Adrenal gland (tissue), 12 donors: ENCODE data around the gene ULBP1. TPM values are rescaled to one million over a fixed set of nuclear protein-coding genes. Genes with fewer than 3 reads are reported as not detected.
"Not testable (repeated sequence)": the region's sequence is repeated elsewhere in the genome, so short reads cannot be mapped to it uniquely, and the experiment has no call there.

Source experiments
- DNase-seq, 7 donors: peaks; one replicate each; pipeline ENCODE4 v3.0.0-alpha.2; 2019 to 2020
- H3K27ac ChIP-seq, 5 donors: fragments of 200-600 bp; sonication (generic) in 4 of 5; 1 replicate in 3 of 5; 2 replicates in 2 of 5; pipeline versions ENCODE4 v1.5.1 to v1.8.0; 2016 to 2020; ENCODE audit warnings: mild to moderate bottlenecking in 1 of 5
- H3K27me3 ChIP-seq: fragments of 200-600 bp; 2 replicates; pipeline ENCODE4 v1.8.0; 2021
- H3K36me3 ChIP-seq, 2 donors: fragments of 200-600 bp; replicated peaks in 1 of 2; 1 replicate in 1 of 2; 2 replicates in 1 of 2; pipeline versions ENCODE4 v1.5.1 to v1.8.0; 2018 to 2022
- H3K4me1 ChIP-seq, 2 donors: fragments of 200-600 bp; replicated peaks in 1 of 2; 1 replicate in 1 of 2; 2 replicates in 1 of 2; pipeline versions ENCODE4 v1.5.1 to v1.8.0; 2018 to 2021
- H3K4me3 ChIP-seq, 4 donors: fragments of 200-600 bp; sonication (generic) in 3 of 4; one replicate each; pipeline ENCODE4 v1.5.1; 2016 to 2018
- H3K9me3 ChIP-seq, 3 donors: fragments of 200-600 bp; sonication (generic) in 1 of 3; replicated peaks in 1 of 3; 1 replicate in 2 of 3; 2 replicates in 1 of 3; pipeline versions ENCODE4 v1.5.1 to v1.8.0; 2016 to 2021
- CTCF ChIP-seq, 6 experiments: fragments of 450-650 bp in 4 of 6; fragments of 200-600 bp in 2 of 6; sonication (generic) in 1 of 6; IDR thresholded peaks; 1 replicate in 5 of 6; 2 replicates in 1 of 6; pipeline versions ENCODE4 v1.5.1 to v1.8.0; 2016 to 2021; ENCODE audit warnings: antibody characterized with exemption in 6 of 6, mild to moderate bottlenecking in 2 of 6, moderate library complexity in 1 of 6
- POLR2A ChIP-seq, 2 donors: fragments of 450-650 bp; IDR thresholded peaks; one replicate each; pipeline ENCODE4 v1.6.1; 2017; ENCODE audit warnings: antibody characterized with exemption in 2 of 2, mild to moderate bottlenecking in 2 of 2, moderate library complexity in 1 of 2
- WGBS, 4 donors: extraction: QIAGEN DNeasy Blood & Tissue Kit in 2 of 4; methylation state at CpG; one replicate each; pipeline versions ENCODE4 v1.1.5 to v1.1.7; 2013 to 2017; 5-methylcytosine and 5-hydroxymethylcytosine counted together
- intact Hi-C, 2 donors: fragments of 100-400 bp; cut with DNase I; formaldehyde crosslinking; loops; one replicate each; pipeline versions ENCODE4 v1.14.1 to v1.15.0; 2022 to 2023
- polyA plus RNA-seq, 3 donors: library from polyadenylated mRNA; stranded (reverse); fragments of 200-250 nt in 2 of 3; fragments of 350-450 nt in 1 of 3; fragmentation: Illumina TruSeq in 1 of 3; extraction: RNeasy Lipid Tissue Mini Kit (QIAGEN cat#74804) in 1 of 3; gene quantifications; one replicate each; pipeline ENCODE4 v1.2.3, GENCODE V29; 2013 to 2014
- total RNA-seq, 9 donors: library from RNA; depleted of rRNA in 4 of 9; stranded (reverse); fragments of >200 nt in 4 of 9; fragments of 120-200 nt in 1 of 9; fragmentation: NEBNext Ultra II Directional in 1 of 9; extraction: Animal tissue kit (Norgen Biotek cat#: 25700) in 1 of 9; gene quantifications; one replicate each; pipeline versions ENCODE4 v1.1.0 to v1.2.4, GENCODE V29; 2013 to 2023
- donor health status: healthy with polysubstance abuse.
- donor health status: Bipolar disorder and iron deficiency.
- donor health status: DM: yes; HTN: yes; CAD: no.
- donor health status: DM: no; HTN: no; CAD: no.
- donor health status: DM: no; HTN: no; CAD: no.
- donor health status: DM: yes; HTN: yes; CAD: no.

ULBP1 gene
- total and polyA plus RNA-seq, 12 donors, result 0.03 to 0.88 (median 0.28) TPM; not detected in 4

- no peaks in the 10 kb centered on the region for H3K9me3 ChIP-seq
- H3K27me3 ChIP-seq, result no peaks in the 10 kb centered on the region
- H3K4me1 ChIP-seq, result peaks cover 0 to 5% of the 10 kb centered on the region in 2 donors
- DNase-seq, result peak in 1 of 7 donors; percentile 34
- WGBS, 4 donors, result 88 to 96% (median 93%) methylated on average over 5 to 6 of the region's 6 CpGs
- no peak overlapping the region for H3K4me3 ChIP-seq
- no peak for TF ChIP-seq POLR2A (IDR thresholded peaks at IDR 0.05)
- no peak for TF ChIP-seq CTCF (IDR thresholded peaks at IDR 0.05)
- intact Hi-C loops, result no loop called here
- H3K36me3 ChIP-seq, result no peaks in the 10 kb centered on the region
- H3K27ac ChIP-seq, result no peak overlapping the region
These were observed 45.4 kb upstream of the ULBP1 start for GRCh38 chr6:149918151-149918905.

- H3K27ac ChIP-seq, intact Hi-C loops, H3K4me1 ChIP-seq, H3K36me3 ChIP-seq, H3K4me3 ChIP-seq, H3K27me3 ChIP-seq, H3K9me3 ChIP-seq: not testable (repeated sequence)
- peak in 2 of 7 donors; percentile 5 to 18 for DNase-seq
- WGBS, 4 donors, result 77 to 87% (median 83%) methylated on average over 10 to 11 of the region's 11 CpGs
These were observed 44.5 kb upstream of the ULBP1 start for GRCh38 chr6:149919126-149919833.

- DNase-seq, result peak in 2 of 7 donors; percentile 9 to 15
- TF ChIP-seq CTCF (IDR thresholded peaks at IDR 0.05), result no peak
- no peak for TF ChIP-seq POLR2A (IDR thresholded peaks at IDR 0.05)
- H3K4me3 ChIP-seq, result no peak overlapping the region
- 90 to 97% (median 93%) methylated on average over 3 to 4 of the region's 4 CpGs for WGBS, 4 donors
- intact Hi-C loops, result loop anchor here (10.0 kb wide), 2 partner anchors 55 to 195 kb away; partner anchors contain the start of gene LRP11 (in 2 of the 2)
- H3K27ac ChIP-seq, result no peak overlapping the region
- H3K4me1 ChIP-seq, result peaks cover 0 to 7% of the 10 kb centered on the region in 2 donors
- H3K36me3 ChIP-seq, result no peaks in the 10 kb centered on the region
- no peaks in the 10 kb centered on the region for H3K27me3 ChIP-seq
- no peaks in the 10 kb centered on the region for H3K9me3 ChIP-seq
These were observed 43.9 kb upstream of the ULBP1 start for GRCh38 chr6:149919834-149920225.

- intact Hi-C loops, result loop anchor here (10.0 kb wide), 2 partner anchors 57 to 197 kb away; partner anchors contain the start of gene LRP11 (in 2 of the 2)
- TF ChIP-seq CTCF (IDR thresholded peaks at IDR 0.05) (no peak), POLR2A (IDR thresholded peaks at IDR 0.05) (no peak)
- H3K4me1 ChIP-seq, result peaks cover 10 to 16% of the 10 kb centered on the region in 2 donors
- H3K27ac ChIP-seq, result no peak overlapping the region
- 85 to 95% (median 91%) methylated on average over 5 to 6 of the region's 6 CpGs for WGBS, 4 donors
- no peaks in the 10 kb centered on the region for H3K36me3 ChIP-seq
- no peaks in the 10 kb centered on the region for H3K27me3 ChIP-seq
- H3K9me3 ChIP-seq, result no peaks in the 10 kb centered on the region
- no peak overlapping the region for H3K4me3 ChIP-seq
- DNase-seq, result peak in 2 of 7 donors; percentile 12 to 21
These were observed 42.4 kb upstream of the ULBP1 start for GRCh38 chr6:149921361-149921760.

- intact Hi-C loops, result loop anchor here (10.0 kb wide), 2 partner anchors 57 to 197 kb away; partner anchors contain the start of gene LRP11 (in 2 of the 2)
These were observed 41.7 kb upstream of the ULBP1 start for GRCh38 chr6:149922091-149922490.

More at GRCh38 chr6:149922091-149922490, 41.7 kb upstream of the ULBP1 start:
- H3K4me3 ChIP-seq, H3K27me3 ChIP-seq, H3K36me3 ChIP-seq, H3K9me3 ChIP-seq, H3K27ac ChIP-seq: not testable (repeated sequence)
- peak in 1 of 7 donors; percentile 49 for DNase-seq
- H3K4me1 ChIP-seq, result peaks cover 10 to 16% of the 10 kb centered on the region in 2 donors
- WGBS, 4 donors, result 39 to 48% (median 44%) methylated on average over 5 of the region's 5 CpGs
